SU-DHL-6 (cell line): ENCODE results near the gene BAHCC1.

Source experiments
- CTCF ChIP-seq: fragments of 200-600 bp; sonication (generic); IDR thresholded peaks from one replicate; pipeline ENCODE4 v1.5.1; 2017; ENCODE audit warnings: antibody characterized with exemption, mild to moderate bottlenecking, low read length, moderate library complexity; ENCODE audit not compliant: insufficient read depth, poor library complexity, severe bottlenecking
- EZH2phosphoT487 ChIP-seq: fragments of 200-600 bp; sonication (generic), shearing (Covaris generic); conservative IDR thresholded peaks from 2 replicates; pipeline ENCODE4 v1.6.1; 2018; ENCODE audit warnings: mild to moderate bottlenecking, antibody characterized with exemption, low read length, moderate library complexity, mixed read lengths

DNA sequence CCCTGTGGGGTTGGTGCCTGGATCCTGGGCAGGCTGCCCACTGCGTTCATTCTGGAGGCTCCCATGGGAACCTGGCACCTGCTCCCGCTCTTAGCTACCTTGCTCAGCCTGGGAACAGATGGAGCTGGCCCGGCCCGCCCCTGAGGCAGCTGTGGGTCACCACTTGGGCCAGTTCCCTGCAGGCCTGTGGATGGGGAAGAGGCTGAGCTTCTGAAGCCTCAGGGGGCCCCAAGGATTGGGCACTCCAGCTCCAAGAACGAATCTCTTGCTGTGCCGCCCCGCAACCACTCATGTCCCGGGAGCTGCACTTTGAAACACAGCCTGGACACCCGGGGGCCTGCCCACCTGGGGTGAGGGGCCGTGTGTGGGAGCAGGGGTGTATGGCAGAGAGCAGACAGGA is 37.7 kb downstream of the BAHCC1 start:
- TF ChIP-seq CTCF, result no peak
- TF ChIP-seq EZH2phosphoT487, result no peak
